ENCODE data around the gene PAK5. TPM values are rescaled to one million over a fixed set of nuclear protein-coding genes. Genes with fewer than 3 reads are reported as not detected.
A peak's percentile ranks its signal among the peaks of the same experiment; 100 is the strongest.

Gene PAK5
- not detected for total RNA-seq

- Mint-ChIP-seq H3K27me3 (peaks cover 34% of the 10 kb centered on the region), H3K9me3 (peaks cover 6% of the 10 kb centered on the region), H3K4me3 (no peak within 1 kb of the TSS), H3K27ac (no peak within 1 kb of the TSS), H3K36me3 (ENCODE audit: low read depth) (no peaks in the 10 kb centered on the region), H3K4me1 (no peaks in the 10 kb centered on the region)
- no peak for ATAC-seq (replicated peaks)
These were observed at the start of gene PAK5 for GRCh38 chr20:9838378-9839295. PAK5 (minus strand) TSS chr20:9839076; CDS start chr20:9644328, 194,748 bp downstream.

GRCh38 chr20:9887706-9888105, 48.8 kb upstream of the PAK5 start:
- ATAC-seq (replicated peaks) = no peak
- peaks cover 9% of the 10 kb centered on the region for H3K9me3 Mint-ChIP-seq
- H3K27me3 Mint-ChIP-seq = peaks cover 12% of the 10 kb centered on the region
- no peaks in the 10 kb centered on the region for H3K36me3 Mint-ChIP-seq (ENCODE audit: low read depth)
- H3K4me3 Mint-ChIP-seq = no peak overlapping the region
- H3K4me1 Mint-ChIP-seq = peaks cover 6% of the 10 kb centered on the region
- no peak overlapping the region for H3K27ac Mint-ChIP-seq

DNA sequence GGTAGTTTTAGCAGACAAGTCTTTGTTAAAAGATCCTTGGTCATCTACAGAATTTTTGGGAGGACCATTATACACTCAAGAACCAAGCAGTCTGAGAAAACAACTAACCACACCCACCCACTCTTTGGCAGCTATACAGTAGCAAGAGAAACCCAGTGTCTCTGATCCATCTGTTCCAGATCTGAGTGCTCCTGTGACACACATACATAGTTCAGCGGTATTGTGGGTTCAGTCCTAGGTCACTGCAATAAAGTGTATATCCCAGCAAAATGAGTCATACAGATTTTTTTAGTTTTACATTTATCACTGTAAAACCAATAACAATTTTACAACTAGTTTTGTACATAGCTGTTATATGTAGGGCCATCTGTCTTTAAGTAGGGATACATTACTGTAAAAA, 47.4 kb upstream of the PAK5 start:
- no peak overlapping the region for H3K27ac Mint-ChIP-seq
- peaks cover 11% of the 10 kb centered on the region for H3K27me3 Mint-ChIP-seq
- H3K36me3 Mint-ChIP-seq (ENCODE audit: low read depth) = no peaks in the 10 kb centered on the region
- no peak overlapping the region for H3K4me3 Mint-ChIP-seq
- ATAC-seq (replicated peaks) = peak; percentile 75
- H3K9me3 Mint-ChIP-seq = peaks cover 9% of the 10 kb centered on the region
- H3K4me1 Mint-ChIP-seq = peaks cover 6% of the 10 kb centered on the region

DNA sequence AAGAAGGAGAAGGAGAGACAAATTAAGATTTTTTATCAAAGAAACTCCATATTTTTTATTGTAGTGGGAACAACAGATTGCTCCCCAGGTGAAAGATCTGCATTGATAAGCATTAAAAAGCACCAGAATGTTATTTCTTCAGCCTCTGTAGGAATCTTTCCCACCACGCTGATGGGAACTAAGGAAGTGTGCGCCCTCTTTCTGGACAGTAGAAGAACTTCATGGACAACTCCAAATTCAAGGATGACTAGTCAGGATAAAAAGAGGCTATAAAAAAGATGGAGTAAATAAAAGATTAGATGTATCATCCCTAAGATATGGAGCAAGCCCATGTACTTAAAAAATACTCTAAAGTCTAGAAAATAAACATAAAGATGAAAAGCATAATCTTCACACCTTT, 45.8 kb upstream of the PAK5 start:
- Mint-ChIP-seq H3K27me3 (peaks cover 13% of the 10 kb centered on the region), H3K9me3 (peaks cover 12% of the 10 kb centered on the region), H3K27ac (no peak overlapping the region), H3K36me3 (ENCODE audit: low read depth) (no peaks in the 10 kb centered on the region), H3K4me3 (no peak overlapping the region), H3K4me1 (peaks cover 6% of the 10 kb centered on the region)
- no peak for ATAC-seq (replicated peaks)

- Mint-ChIP-seq H3K9me3 (peaks cover 9% of the 10 kb centered on the region), H3K36me3 (ENCODE audit: low read depth) (no peaks in the 10 kb centered on the region), H3K4me1 (peaks cover under 1% of the 10 kb centered on the region), H3K27me3 (peaks cover 13% of the 10 kb centered on the region), H3K27ac (no peak overlapping the region), H3K4me3 (no peak overlapping the region)
- ATAC-seq (replicated peaks) = no peak
These were observed 45.2 kb upstream of the PAK5 start for GRCh38 chr20:9884061-9884460.

DNA sequence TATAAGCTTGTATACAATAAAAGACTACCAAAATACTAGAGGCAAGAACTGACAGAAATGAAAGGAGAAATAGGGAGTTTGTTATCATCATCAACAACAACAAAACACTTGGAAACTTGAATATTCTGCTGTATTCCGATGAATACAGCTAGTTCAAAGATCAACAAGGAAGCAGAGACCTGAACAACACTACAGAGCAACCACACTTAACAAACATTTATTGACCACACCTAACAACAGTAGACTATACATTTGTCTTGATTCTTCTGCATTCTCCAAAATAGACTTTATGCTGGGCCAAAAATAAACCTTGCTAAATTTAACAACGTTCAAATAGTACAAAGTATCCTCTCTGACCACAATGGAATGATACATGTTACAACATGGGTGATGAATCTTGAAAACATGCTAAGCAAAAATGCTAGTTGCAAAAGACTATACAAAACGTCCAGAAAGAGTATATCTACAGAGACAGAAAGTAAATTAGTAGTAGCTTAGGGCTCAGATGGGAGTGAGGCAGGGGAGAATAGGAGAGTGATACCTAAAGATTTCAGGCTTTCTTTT, 39.1 kb upstream of the PAK5 start:
- Mint-ChIP-seq H3K36me3 (ENCODE audit: low read depth) (no peaks in the 10 kb centered on the region), H3K4me1 (no peaks in the 10 kb centered on the region), H3K9me3 (peaks cover 3% of the 10 kb centered on the region), H3K27me3 (peaks cover 10% of the 10 kb centered on the region), H3K27ac (no peak overlapping the region), H3K4me3 (no peak overlapping the region)
- no peak for ATAC-seq (replicated peaks)

GRCh38 chr20:9867196-9867980, 28.5 kb upstream of the PAK5 start:
- no peak for ATAC-seq (replicated peaks)

GRCh38 chr20:9852566-9852965, 13.7 kb upstream of the PAK5 start:
- H3K9me3 Mint-ChIP-seq = no peaks in the 10 kb centered on the region
- H3K4me1 Mint-ChIP-seq = no peaks in the 10 kb centered on the region
- no peak overlapping the region for H3K4me3 Mint-ChIP-seq
- ATAC-seq (replicated peaks) = no peak
- H3K36me3 Mint-ChIP-seq (ENCODE audit: low read depth) = no peaks in the 10 kb centered on the region
- no peak overlapping the region for H3K27ac Mint-ChIP-seq
- H3K27me3 Mint-ChIP-seq = no peaks in the 10 kb centered on the region

More at GRCh38 chr20:9867196-9867980, 28.5 kb upstream of the PAK5 start:
- no peaks in the 10 kb centered on the region for H3K4me1 Mint-ChIP-seq
- no peak overlapping the region for H3K27ac Mint-ChIP-seq
- H3K36me3 Mint-ChIP-seq (ENCODE audit: low read depth) = no peaks in the 10 kb centered on the region
- H3K9me3 Mint-ChIP-seq = peaks cover 6% of the 10 kb centered on the region
- no peak overlapping the region for H3K4me3 Mint-ChIP-seq
- peaks cover 4% of the 10 kb centered on the region for H3K27me3 Mint-ChIP-seq

DNA sequence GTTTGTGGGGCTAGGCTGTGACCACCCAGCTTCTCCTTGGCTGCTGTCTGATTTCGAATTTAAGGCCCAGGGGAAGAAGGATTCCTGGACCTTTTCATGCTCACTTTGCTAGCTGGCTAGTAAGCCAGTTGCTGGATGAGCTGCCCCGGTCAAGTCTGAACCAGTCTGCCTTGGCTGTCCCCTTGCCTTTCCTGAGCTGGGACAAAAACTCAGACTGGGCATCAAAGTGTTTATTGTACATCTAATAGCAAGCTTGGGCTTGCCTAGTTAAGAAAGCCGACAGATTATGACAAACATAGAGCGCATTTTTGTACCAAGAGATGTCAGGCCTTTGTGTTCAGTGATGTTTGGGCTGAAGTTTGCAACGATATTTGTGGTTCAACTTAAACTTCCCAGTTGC, 750 bp upstream of the PAK5 start:
- no peaks in the 10 kb centered on the region for H3K36me3 Mint-ChIP-seq (ENCODE audit: low read depth)
- ATAC-seq (replicated peaks) = no peak
- peaks cover 6% of the 10 kb centered on the region for H3K9me3 Mint-ChIP-seq
- H3K27me3 Mint-ChIP-seq = peaks cover 34% of the 10 kb centered on the region
- H3K4me3 Mint-ChIP-seq = no peak overlapping the region
- H3K4me1 Mint-ChIP-seq = no peaks in the 10 kb centered on the region
- no peak overlapping the region for H3K27ac Mint-ChIP-seq

GRCh38 chr20:9838035-9838377, 870 bp downstream of the PAK5 start:
- Mint-ChIP-seq H3K4me3 (no peak overlapping the region), H3K9me3 (peaks cover 6% of the 10 kb centered on the region), H3K36me3 (ENCODE audit: low read depth) (no peaks in the 10 kb centered on the region), H3K27ac (no peak overlapping the region), H3K4me1 (no peaks in the 10 kb centered on the region), H3K27me3 (peaks cover 34% of the 10 kb centered on the region)
- ATAC-seq (replicated peaks) = no peak

DNA sequence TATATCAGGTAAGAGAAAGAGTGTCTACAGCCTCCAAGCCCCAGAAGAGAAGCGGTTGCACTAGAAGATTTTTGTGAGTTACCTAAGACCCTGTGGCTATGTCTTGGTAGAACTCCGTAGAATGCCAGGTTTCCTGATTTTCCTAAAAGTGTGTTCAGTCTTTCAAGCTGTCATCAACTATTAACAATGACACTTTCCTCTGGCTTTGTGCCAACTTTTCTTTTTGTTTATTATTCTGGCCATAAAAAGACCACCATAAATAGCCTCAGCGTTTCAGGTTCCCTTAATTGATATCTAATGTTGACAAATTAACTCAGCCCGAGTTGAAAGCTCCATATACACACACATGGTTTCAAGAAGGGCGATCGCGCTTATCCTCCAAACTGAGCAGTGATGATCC, 1.2 kb downstream of the PAK5 start:
- no peak overlapping the region for H3K27ac Mint-ChIP-seq
- no peaks in the 10 kb centered on the region for H3K4me1 Mint-ChIP-seq
- H3K36me3 Mint-ChIP-seq (ENCODE audit: low read depth) = no peaks in the 10 kb centered on the region
- H3K9me3 Mint-ChIP-seq = peaks cover 6% of the 10 kb centered on the region
- peaks cover 34% of the 10 kb centered on the region for H3K27me3 Mint-ChIP-seq
- no peak for ATAC-seq (replicated peaks)
- no peak overlapping the region for H3K4me3 Mint-ChIP-seq

GRCh38 chr20:9835302-9835701, 3.6 kb downstream of the PAK5 start:
- Mint-ChIP-seq H3K4me1 (no peaks in the 10 kb centered on the region), H3K27ac (no peak overlapping the region), H3K27me3 (peaks cover 28% of the 10 kb centered on the region), H3K36me3 (ENCODE audit: low read depth) (no peaks in the 10 kb centered on the region), H3K4me3 (no peak overlapping the region), H3K9me3 (no peaks in the 10 kb centered on the region)
- ATAC-seq (replicated peaks) = no peak

DNA sequence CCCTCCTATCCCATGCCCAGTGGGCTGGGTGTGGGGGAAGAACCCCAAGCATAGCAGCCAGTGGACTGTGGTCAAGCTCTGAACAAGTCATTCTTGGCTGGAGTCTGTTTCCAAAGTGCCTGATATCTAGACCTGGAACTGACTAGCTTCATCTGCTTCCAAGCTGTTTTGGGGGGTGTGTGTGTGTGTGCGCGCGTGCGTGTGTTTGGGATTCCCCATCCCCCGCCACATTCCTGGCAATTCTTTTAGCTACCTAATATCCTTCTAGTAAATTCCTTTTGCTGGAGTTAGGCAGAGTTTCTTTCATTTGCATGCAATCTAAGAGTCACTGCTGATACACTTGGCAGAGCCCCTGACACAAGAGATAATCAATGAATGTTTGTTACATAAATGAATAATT, 7.8 kb downstream of the PAK5 start:
- peaks cover 11% of the 10 kb centered on the region for H3K27me3 Mint-ChIP-seq
- no peaks in the 10 kb centered on the region for H3K9me3 Mint-ChIP-seq
- no peaks in the 10 kb centered on the region for H3K36me3 Mint-ChIP-seq (ENCODE audit: low read depth)
- ATAC-seq (replicated peaks) = no peak
- no peak overlapping the region for H3K27ac Mint-ChIP-seq
- H3K4me1 Mint-ChIP-seq = no peaks in the 10 kb centered on the region
- no peak overlapping the region for H3K4me3 Mint-ChIP-seq

GRCh38 chr20:9829835-9830234, 9.0 kb downstream of the PAK5 start:
- no peak overlapping the region for H3K27ac Mint-ChIP-seq
- H3K9me3 Mint-ChIP-seq = no peaks in the 10 kb centered on the region
- no peaks in the 10 kb centered on the region for H3K4me1 Mint-ChIP-seq
- H3K36me3 Mint-ChIP-seq (ENCODE audit: low read depth) = no peaks in the 10 kb centered on the region
- peaks cover 4% of the 10 kb centered on the region for H3K27me3 Mint-ChIP-seq
- H3K4me3 Mint-ChIP-seq = no peak overlapping the region
- no peak for ATAC-seq (replicated peaks)

- no peak overlapping the region for H3K27ac Mint-ChIP-seq
- no peak for ATAC-seq (replicated peaks)
- no peaks in the 10 kb centered on the region for H3K4me1 Mint-ChIP-seq
- no peaks in the 10 kb centered on the region for H3K36me3 Mint-ChIP-seq (ENCODE audit: low read depth)
- H3K4me3 Mint-ChIP-seq = no peak overlapping the region
- H3K27me3 Mint-ChIP-seq = no peaks in the 10 kb centered on the region
- H3K9me3 Mint-ChIP-seq = no peaks in the 10 kb centered on the region
These were observed 21.2 kb downstream of the PAK5 start for GRCh38 chr20:9817654-9818053.
